ENCODE results near the gene LIPT2. TPM values are rescaled to one million over a fixed set of nuclear protein-coding genes. Genes with fewer than 3 reads are reported as not detected.

LIPT2 gene
- total and polyA plus RNA-seq, 2 donors (not counting 3 experiments of a cell fraction or from before 2014, with no cell fraction given) = 1.7 to 4.1 TPM

DNA sequence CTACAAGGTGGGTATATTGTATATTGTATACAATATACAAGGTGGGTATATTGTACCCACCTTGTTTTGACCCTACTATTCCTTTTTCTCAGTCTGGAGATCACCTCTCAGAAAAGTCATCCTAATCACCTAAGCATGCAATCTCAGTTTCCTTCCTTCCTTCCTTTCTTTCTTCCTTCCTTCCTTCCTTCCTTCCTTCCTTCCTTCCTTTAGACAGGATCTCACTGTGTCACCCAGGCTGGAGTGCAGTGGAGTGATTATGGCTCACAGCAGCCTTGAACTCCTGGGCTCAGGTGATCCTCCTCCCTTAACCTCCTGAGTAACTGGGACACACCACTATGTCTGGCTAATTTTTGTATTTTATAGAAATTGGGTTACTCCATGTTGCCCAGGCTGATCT is 25.0 kb downstream of the LIPT2 start:
- H3K4me1 ChIP-seq (ENCODE audit: control insufficient read depth, extremely low read depth, insufficient read depth, low read length) = peaks cover 7% of the 10 kb centered on the region
- no peaks in the 10 kb centered on the region for H4K20me1 ChIP-seq (replicated peaks; ENCODE audit: control insufficient read depth, extremely low read depth, insufficient read depth, low read length)
- dilution Hi-C loops (cut with MboI; ENCODE audit: extremely low pct_ligation_motif_present, low sequenced_read_pairs) (no loop called here), intact Hi-C loops (cut with micrococcal nuclease) (no loop called here)
- no peak overlapping the region for H3K4me2 ChIP-seq (ENCODE audit: insufficient read depth, low read length)
- H3K79me2 ChIP-seq (ENCODE audit: control insufficient read depth, insufficient read depth, low read length) = no peaks in the 10 kb centered on the region
- CTCF ChIA-PET = interaction anchor here (1.2 kb wide), 1 partner anchor 17 kb away, joined by 3 read pairs; no protein-coding TSS in a partner anchor
- H3K27me3 ChIP-seq (ENCODE audit: control insufficient read depth in 2 of 2, insufficient read depth in 2 of 2, low read length in 2 of 2) = peaks cover 16 to 27% of the 10 kb centered on the region in 2 experiments
- POLR2A ChIA-PET = no interaction called here
- no peaks in the 10 kb centered on the region for H3K9me1 ChIP-seq (replicated peaks; ENCODE audit: control insufficient read depth, extremely low read depth, insufficient read depth, low read length)
- no peak overlapping the region for H3K9ac ChIP-seq (replicated peaks; ENCODE audit: extremely low read depth, insufficient read depth, low read length)
- H3K36me3 ChIP-seq (ENCODE audit: control insufficient read depth in 2 of 2, extremely low read depth in 1 of 2, insufficient read depth in 2 of 2, low read length in 2 of 2) = no peaks in the 10 kb centered on the region
- H3K4me3 ChIP-seq (replicated peaks in 1 of 3; ENCODE audit: insufficient read depth in 1 of 3, low read depth in 1 of 3, low read length in 3 of 3) = no peak overlapping the region
- BruUV-seq (replicated peaks) = no TSS peak
- no peak overlapping the region for H2AFZ ChIP-seq (ENCODE audit: low read depth, low read length)
- H3K9me3 ChIP-seq (replicated peaks; ENCODE audit: control insufficient read depth, insufficient read depth, low read length) = no peaks in the 10 kb centered on the region
- DNase-seq (ENCODE audit: low read depth, low spot score) (no peak), FAIRE-seq (no peak)
- H3K27ac ChIP-seq (ENCODE audit: insufficient read depth, low read depth, low read length) = no peak overlapping the region
- TF ChIP-seq JUN (IDR thresholded peaks at IDR 0.05; ENCODE audit: borderline replicate concordance, insufficient read depth, insufficient read length, low read depth) (no peak), FOS (IDR thresholded peaks at IDR 0.05; ENCODE audit: borderline replicate concordance, insufficient read depth, low read length) (no peak), MYC (IDR thresholded peaks at IDR 0.05; ENCODE audit: low read depth, low read length) (no peak), CTCF (IDR thresholded peaks at IDR 0.05; ENCODE audit: extremely low read depth in 1 of 2, insufficient read depth in 1 of 2, low read depth in 1 of 2, low read length in 2 of 2) (no peak), EZH2 (IDR thresholded peaks at IDR 0.05; ENCODE audit: borderline replicate concordance, low read depth, low read length, severe bottlenecking) (no peak), POLR2A (IDR thresholded peaks at IDR 0.05; ENCODE audit: low read depth, low read length) (no peak), GATA2 (IDR thresholded peaks at IDR 0.05; ENCODE audit: insufficient read depth, insufficient read length, low read depth, low read length) (no peak), POLR2AphosphoS5 (IDR thresholded peaks at IDR 0.05; ENCODE audit: insufficient read depth, low read depth, low read length) (no peak)
- TF ChIP-seq, protein P1, sequence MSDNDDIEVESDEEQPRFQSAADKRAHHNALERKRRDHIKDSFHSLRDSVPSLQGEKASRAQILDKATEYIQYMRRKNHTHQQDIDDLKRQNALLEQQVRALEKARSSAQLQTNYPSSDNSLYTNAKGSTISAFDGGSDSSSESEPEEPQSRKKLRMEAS (IDR thresholded peaks at IDR 0.05; ENCODE audit: insufficient read depth, insufficient read length) = no peak
